Liver (tissue), 3 donors: ENCODE results near the gene MUC2.

ENCODE experiments used
- CTCF ChIP-seq: fragments of 150-350 bp; IDR thresholded peaks from 2 replicates; pipeline ENCODE4 v1.5.1; 2017; ENCODE audit warnings: improper control_type of control experiment, low read depth, low read length; ENCODE audit not compliant: missing input control
- EGR1 ChIP-seq, 2 donors: IDR thresholded peaks; 2 replicates each; pipeline ENCODE4 v1.6.1; 2016 to 2018; ENCODE audit warnings: antibody characterized with exemption in 2 of 2, low read depth in 2 of 2
- FOXA1 ChIP-seq: IDR thresholded peaks from 2 replicates; pipeline ENCODE4 v1.6.1; 2016; ENCODE audit warnings: antibody characterized with exemption
- MAX ChIP-seq: IDR thresholded peaks from 2 replicates; pipeline ENCODE4 v1.6.1; 2016; ENCODE audit warnings: antibody characterized with exemption
- REST ChIP-seq: IDR thresholded peaks from 2 replicates; pipeline ENCODE4 v1.6.1; 2016; ENCODE audit warnings: antibody characterized with exemption, mild to moderate bottlenecking
- donor health status: healthy.
- donor health status: healthy.

- TF ChIP-seq REST (no peak), CTCF (no peak), EGR1 (IDR thresholded peaks at IDR 0.05; ENCODE audit: low read depth in 2 of 2) (no peak), MAX (no peak), FOXA1 (no peak)
Observed at GRCh38 chr11:1088927-1089737, 14.5 kb downstream of the MUC2 start.
